Caco-2 (cell line): Measurements from ENCODE around the gene NTN4. TPM values are rescaled to one million over a fixed set of nuclear protein-coding genes. Genes with fewer than 3 reads are reported as not detected.

Source experiments
- Bru-seq: library from RNA; stranded (reverse); fragments of 400-500 nt; gene quantifications from one replicate; lab custom pipeline; 2021; lab: Mats Ljungman, UMichigan
- BruChase-seq, 2 experiments: library from RNA; stranded (reverse); fragments of 400-500 nt; gene quantifications; one replicate each; lab custom pipeline; 2021; lab: Mats Ljungman, UMichigan
- BruUV-seq: library from RNA; stranded (reverse); fragments of 400-500 nt; replicated peaks from 2 replicates; lab custom pipeline; 2021; lab: Mats Ljungman, UMichigan
- CTCF ChIA-PET: fragments of 300-600 bp; sonication (Branson Sonifier 250); formaldehyde crosslinking; loops from one replicate; lab custom pipeline; 2022; ENCODE audit warnings: antibody characterized with exemption; lab: Charles Lee
- POLR2A ChIA-PET: fragments of 300-600 bp; sonication (Branson Sonifier 250); formaldehyde crosslinking; loops from one replicate; lab custom pipeline; 2022; ENCODE audit warnings: antibody characterized with exemption; lab: Charles Lee
- DNase-seq, 2 experiments: peaks; one replicate each; pipeline versions ENCODE4 v3.0.0 to v3.0.0-alpha.2; 2020 to 2022
- H3K27me3 ChIP-seq: replicated peaks from 2 replicates; pipeline ENCODE4 v1.6.0; 2011; ENCODE audit warnings: low read length; ENCODE audit not compliant: control insufficient read depth, insufficient read depth
- H3K36me3 ChIP-seq: 2 replicates; pipeline ENCODE4 v1.5.1; 2011; ENCODE audit warnings: low read length; ENCODE audit not compliant: control insufficient read depth, insufficient read depth
- H3K4me1 ChIP-seq: fragments of 250-450 bp; sonication (Bioruptor Pico); 2 replicates; pipeline ENCODE4 v1.5.1; 2020; ENCODE audit warnings: mild to moderate bottlenecking
- H3K4me3 ChIP-seq: 2 replicates; pipeline ENCODE4 v1.5.1; 2011; ENCODE audit warnings: low read depth, mild to moderate bottlenecking, control low read depth, low read length
- H3K9me3 ChIP-seq: fragments of 250-450 bp; sonication (Bioruptor Pico); 2 replicates; pipeline ENCODE4 v1.5.1; 2020; ENCODE audit warnings: mild to moderate bottlenecking, moderate library complexity
- H3K27ac Mint-ChIP-seq: one replicate; pipeline ENCODE4 v1.8.0; 2022; ENCODE audit warnings: mixed read lengths; ENCODE audit not compliant: unreplicated experiment
- H3K27me3 Mint-ChIP-seq: one replicate; pipeline ENCODE4 v1.8.0; 2022; ENCODE audit warnings: mixed read lengths; ENCODE audit not compliant: insufficient read depth, unreplicated experiment
- H3K36me3 Mint-ChIP-seq: one replicate; pipeline ENCODE4 v1.8.0; 2022; ENCODE audit warnings: mild to moderate bottlenecking, mixed read lengths; ENCODE audit not compliant: insufficient read depth, unreplicated experiment
- H3K4me1 Mint-ChIP-seq: one replicate; pipeline ENCODE4 v1.8.0; 2022; ENCODE audit warnings: low read depth, mixed read lengths; ENCODE audit not compliant: unreplicated experiment
- H3K4me3 Mint-ChIP-seq: one replicate; pipeline ENCODE4 v1.8.0; 2022; ENCODE audit warnings: mild to moderate bottlenecking, moderate library complexity, mixed read lengths; ENCODE audit not compliant: unreplicated experiment
- H3K9me3 Mint-ChIP-seq: one replicate; pipeline ENCODE4 v1.8.0; 2022; ENCODE audit warnings: mixed read lengths; ENCODE audit not compliant: unreplicated experiment
- intact Hi-C: fragments of 100-400 bp; cut with micrococcal nuclease; formaldehyde crosslinking; loops from one replicate; pipeline ENCODE4 v1.10.0; 2022; ENCODE audit not compliant: unreplicated experiment
- long read RNA-seq: library from polyadenylated mRNA; stranded (forward); transcript quantifications from one replicate; pipeline ENCODE4 v2.0.0, GENCODE V29; 2022
- total RNA-seq: library from RNA; stranded (reverse); gene quantifications from 2 replicates; pipeline ENCODE4 v1.2.3, GENCODE V29; 2022
- TF ChIP-seq, protein P1 (sequence below), 2 experiments: fragments of 200-600 bp in 1 of 2; IDR thresholded peaks; 1 replicate in 1 of 2; 2 replicates in 1 of 2; pipeline versions ENCODE4 v1.5.1 to v1.8.0; 2011 to 2022; ENCODE audit warnings: antibody characterized with exemption in 1 of 2, control low read depth in 1 of 2, inconsistent platforms in 1 of 2, low read depth in 1 of 2, low read length in 1 of 2, mild to moderate bottlenecking in 1 of 2, moderate library complexity in 1 of 2; ENCODE audit not compliant: insufficient read depth in 1 of 2, severe bottlenecking in 1 of 2, unreplicated experiment in 1 of 2

Gene NTN4
- total RNA-seq (54.1 and 55.0 TPM in 2 replicates), Bru-seq, nascent RNA (percentile 89 among the genes with signal in this experiment), BruChase-seq, experiment 1, labeled RNA remaining after a 2-hour chase (percentile 79 among the genes with signal in this experiment), BruChase-seq, experiment 2, labeled RNA remaining after a 6-hour chase (percentile 73 among the genes with signal in this experiment)
- long read RNA-seq, transcript NTN4-201 (10 exons, 3,615 nt): major isoform, 122 of 162 reads
- long read RNA-seq, partial matches to known transcripts: 13 of 162 reads
- long read RNA-seq, other reads (novel, unspliced or antisense): 26 of 162 reads

DNA sequence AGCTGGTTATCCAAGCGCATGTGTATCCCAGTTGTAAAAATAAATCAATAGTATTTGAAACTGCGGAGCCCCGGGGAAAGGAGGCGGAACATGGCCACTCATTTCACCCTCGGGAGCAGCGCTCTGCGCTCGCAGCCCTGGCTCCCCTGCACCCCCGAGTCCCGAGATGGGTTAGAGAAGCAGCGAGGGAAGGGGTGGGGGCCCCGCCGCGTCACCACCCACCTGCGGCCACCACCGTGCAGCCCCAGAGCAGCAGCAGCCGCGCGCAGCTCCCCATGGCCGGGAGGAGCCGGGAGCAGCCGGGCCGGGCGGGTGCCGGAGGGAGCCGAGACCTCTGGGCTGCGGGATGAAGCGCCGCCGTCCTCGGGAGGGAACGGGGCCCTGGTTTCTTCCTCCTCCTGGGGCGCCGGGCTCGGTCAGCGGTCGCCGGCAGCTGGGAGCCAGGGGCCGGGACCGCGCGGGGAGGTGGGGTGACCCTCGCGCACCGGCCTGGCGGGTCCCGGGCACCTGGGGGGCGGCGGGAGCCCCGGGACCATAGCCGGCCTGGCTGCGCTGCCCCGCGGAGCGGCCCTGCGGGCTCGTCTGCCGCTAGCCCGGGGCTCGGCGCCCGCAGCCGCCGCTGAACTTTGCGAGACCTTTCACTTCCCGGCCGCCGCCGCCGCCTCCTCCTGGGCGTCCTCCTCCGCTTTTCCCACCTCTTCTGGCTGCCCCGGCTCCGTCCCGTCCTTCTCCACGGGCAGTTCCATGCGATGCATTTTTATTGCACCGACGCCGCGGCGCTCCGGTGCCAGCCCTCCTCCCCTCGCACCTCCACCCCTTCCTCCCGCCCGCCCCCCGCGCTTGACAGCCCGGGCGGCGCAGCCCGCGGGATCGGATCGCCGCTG lies at the start of gene NTN4:
NTN4 (minus strand) TSS at position 732 of the 884 bp plus-strand sequence; CDS start at position 277, 455 bp downstream.
- H3K4me1 Mint-ChIP-seq: peaks cover 5% of the 10 kb centered on the region
- TF ChIP-seq, protein P1, sequence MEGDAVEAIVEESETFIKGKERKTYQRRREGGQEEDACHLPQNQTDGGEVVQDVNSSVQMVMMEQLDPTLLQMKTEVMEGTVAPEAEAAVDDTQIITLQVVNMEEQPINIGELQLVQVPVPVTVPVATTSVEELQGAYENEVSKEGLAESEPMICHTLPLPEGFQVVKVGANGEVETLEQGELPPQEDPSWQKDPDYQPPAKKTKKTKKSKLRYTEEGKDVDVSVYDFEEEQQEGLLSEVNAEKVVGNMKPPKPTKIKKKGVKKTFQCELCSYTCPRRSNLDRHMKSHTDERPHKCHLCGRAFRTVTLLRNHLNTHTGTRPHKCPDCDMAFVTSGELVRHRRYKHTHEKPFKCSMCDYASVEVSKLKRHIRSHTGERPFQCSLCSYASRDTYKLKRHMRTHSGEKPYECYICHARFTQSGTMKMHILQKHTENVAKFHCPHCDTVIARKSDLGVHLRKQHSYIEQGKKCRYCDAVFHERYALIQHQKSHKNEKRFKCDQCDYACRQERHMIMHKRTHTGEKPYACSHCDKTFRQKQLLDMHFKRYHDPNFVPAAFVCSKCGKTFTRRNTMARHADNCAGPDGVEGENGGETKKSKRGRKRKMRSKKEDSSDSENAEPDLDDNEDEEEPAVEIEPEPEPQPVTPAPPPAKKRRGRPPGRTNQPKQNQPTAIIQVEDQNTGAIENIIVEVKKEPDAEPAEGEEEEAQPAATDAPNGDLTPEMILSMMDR (IDR thresholded peaks at IDR 0.05; ENCODE audit: insufficient read depth in 1 of 2, low read depth in 1 of 2, low read length in 1 of 2, severe bottlenecking in 1 of 2, unreplicated experiment in 1 of 2): no peak
- H3K27ac Mint-ChIP-seq: peak within 1 kb of the TSS; percentile 88
- peak within 1 kb of the TSS; percentile 97 for H3K4me3 Mint-ChIP-seq
- intact Hi-C loops: loop anchor here (2.0 kb wide), 1 partner anchor 25 kb away; no protein-coding TSS in a partner anchor
- no peaks in the 10 kb centered on the region for H3K9me3 Mint-ChIP-seq
- Histone ChIP-seq H3K36me3 (no peaks in the 10 kb centered on the region; the same call in 1 of the 2 replicates), H3K27me3 (no peaks in the 10 kb centered on the region), H3K4me1 (peaks cover 52% of the 10 kb centered on the region), H3K4me3 (peak within 1 kb of the TSS; percentile 89), H3K9me3 (no peaks in the 10 kb centered on the region)
- peaks cover 17% of the 10 kb centered on the region for H3K36me3 Mint-ChIP-seq
- peak; percentile 58 for DNase-seq
- no peaks in the 10 kb centered on the region for H3K27me3 Mint-ChIP-seq
- POLR2A ChIA-PET: interaction anchor here (0.6 to 1.2 kb wide), 2 partner anchors 27 to 67 kb away, joined by 3 read pairs; no protein-coding TSS in a partner anchor
- no TSS peak for BruUV-seq
- CTCF ChIA-PET: no interaction called here

- Histone ChIP-seq H3K9me3 (no peaks in the 10 kb centered on the region), H3K27me3 (no peaks in the 10 kb centered on the region), H3K36me3 (no peaks in the 10 kb centered on the region), H3K4me3 (no peak overlapping the region), H3K4me1 (peaks cover 5% of the 10 kb centered on the region; the same call in 1 of the 2 replicates)
- intact Hi-C loops: no loop called here
- DNase-seq: no peak
- TF ChIP-seq, protein P1 (IDR thresholded peaks at IDR 0.05; ENCODE audit: insufficient read depth in 1 of 2, low read depth in 1 of 2, low read length in 1 of 2, severe bottlenecking in 1 of 2, unreplicated experiment in 1 of 2): no peak
- no peaks in the 10 kb centered on the region for H3K9me3 Mint-ChIP-seq
- BruUV-seq: no TSS peak
- H3K4me3 Mint-ChIP-seq: no peak overlapping the region
- ChIA-PET POLR2A (no interaction called here), CTCF (no interaction called here)
- H3K36me3 Mint-ChIP-seq: no peaks in the 10 kb centered on the region
- peaks cover 3% of the 10 kb centered on the region for H3K27me3 Mint-ChIP-seq
- peaks cover 7% of the 10 kb centered on the region for H3K4me1 Mint-ChIP-seq
- H3K27ac Mint-ChIP-seq: no peak overlapping the region
These were observed 47.6 kb upstream of the NTN4 start for GRCh38 chr12:95838125-95838524.
